Endothelial cell of umbilical vein (primary cell): ENCODE results near the gene C12orf57.

Experiments
- EZH2 ChIP-seq: IDR thresholded peaks from 2 replicates; pipeline ENCODE4 v1.6.1; 2012; ENCODE audit warnings: borderline replicate concordance, low read depth, mild to moderate bottlenecking, moderate library complexity, low read length, inconsistent platforms; ENCODE audit not compliant: severe bottlenecking
- FOS ChIP-seq: IDR thresholded peaks from 2 replicates; pipeline ENCODE4 v1.6.1; 2011; ENCODE audit warnings: mild to moderate bottlenecking, low read length, moderate library complexity, borderline replicate concordance; ENCODE audit not compliant: insufficient read depth
- GATA2 ChIP-seq: IDR thresholded peaks from 2 replicates; pipeline ENCODE4 v1.7.0; 2011; ENCODE audit warnings: low read depth, mild to moderate bottlenecking, moderate library complexity, mixed read lengths, low read length; ENCODE audit not compliant: insufficient read length, insufficient read depth
- JUN ChIP-seq: IDR thresholded peaks from 2 replicates; pipeline ENCODE4 v1.6.1; 2011; ENCODE audit warnings: borderline replicate concordance, low read depth; ENCODE audit not compliant: insufficient read length, insufficient read depth
- MYC ChIP-seq: IDR thresholded peaks from one replicate; pipeline ENCODE4 v1.6.1; 2011; ENCODE audit warnings: mild to moderate bottlenecking, low read depth, low read length
- POLR2A ChIP-seq: IDR thresholded peaks from 2 replicates; pipeline ENCODE4 v1.6.1; 2012; ENCODE audit warnings: low read depth, mild to moderate bottlenecking, control low read depth, low read length
- POLR2AphosphoS5 ChIP-seq: IDR thresholded peaks from 2 replicates; pipeline ENCODE4 v1.6.1; 2012; ENCODE audit warnings: low read depth, mild to moderate bottlenecking, control low read depth, low read length, moderate library complexity; ENCODE audit not compliant: insufficient read depth
- TF ChIP-seq, protein P1 (sequence below): IDR thresholded peaks from 2 replicates; pipeline ENCODE4 v1.6.1; 2011; ENCODE audit not compliant: insufficient read depth, insufficient read length
- TF ChIP-seq, protein P2 (sequence below), 2 donors: IDR thresholded peaks; 1 replicate in 1 of 2; 2 replicates in 1 of 2; pipeline ENCODE4 v1.5.1; 2011; ENCODE audit warnings: low read length in 2 of 2, mild to moderate bottlenecking in 2 of 2, moderate library complexity in 2 of 2, control low read depth in 1 of 2, inconsistent platforms in 1 of 2, low read depth in 1 of 2; ENCODE audit not compliant: insufficient read depth in 1 of 2; ENCODE audit errors: extremely low read depth in 1 of 2

DNA sequence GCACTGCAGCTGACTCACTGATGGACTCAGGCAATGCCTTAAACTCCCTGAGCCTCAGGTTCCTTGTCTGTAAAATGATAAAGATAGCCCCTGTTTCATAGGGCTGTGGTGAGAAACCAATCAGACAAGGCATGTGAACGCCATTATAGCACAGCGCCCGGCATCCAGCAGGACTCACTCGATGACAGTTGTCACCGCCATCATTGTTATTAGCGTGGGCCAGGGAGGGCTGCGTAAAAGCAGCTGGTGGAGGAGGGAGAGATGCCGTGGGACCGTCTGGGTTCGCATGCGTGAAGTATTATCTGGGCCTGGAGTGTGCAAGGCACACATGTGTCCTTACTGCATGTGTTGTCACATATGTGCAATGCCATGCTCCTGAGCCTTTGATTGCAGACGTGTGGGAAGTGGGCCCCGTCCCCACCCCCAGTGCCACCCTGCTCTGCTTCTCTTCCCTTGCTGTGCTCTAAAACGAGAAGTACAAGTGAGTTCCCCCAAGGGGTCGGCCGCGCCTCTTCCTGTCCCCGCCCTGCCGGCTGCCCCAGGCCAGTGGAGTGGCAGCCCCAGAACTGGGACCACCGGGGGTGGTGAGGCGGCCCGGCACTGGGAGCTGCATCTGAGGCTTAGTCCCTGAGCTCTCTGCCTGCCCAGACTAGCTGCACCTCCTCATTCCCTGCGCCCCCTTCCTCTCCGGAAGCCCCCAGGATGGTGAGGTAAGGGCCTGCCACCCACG lies 7.2 kb downstream of the C12orf57 start, which contains the start of gene PTPN6:
- TF ChIP-seq, protein P1, sequence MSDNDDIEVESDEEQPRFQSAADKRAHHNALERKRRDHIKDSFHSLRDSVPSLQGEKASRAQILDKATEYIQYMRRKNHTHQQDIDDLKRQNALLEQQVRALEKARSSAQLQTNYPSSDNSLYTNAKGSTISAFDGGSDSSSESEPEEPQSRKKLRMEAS, result no peak
- TF ChIP-seq POLR2A (no peak), JUN (no peak), EZH2 (no peak), GATA2 (no peak), MYC (no peak), POLR2AphosphoS5 (no peak), FOS (no peak)
- TF ChIP-seq, protein P2, sequence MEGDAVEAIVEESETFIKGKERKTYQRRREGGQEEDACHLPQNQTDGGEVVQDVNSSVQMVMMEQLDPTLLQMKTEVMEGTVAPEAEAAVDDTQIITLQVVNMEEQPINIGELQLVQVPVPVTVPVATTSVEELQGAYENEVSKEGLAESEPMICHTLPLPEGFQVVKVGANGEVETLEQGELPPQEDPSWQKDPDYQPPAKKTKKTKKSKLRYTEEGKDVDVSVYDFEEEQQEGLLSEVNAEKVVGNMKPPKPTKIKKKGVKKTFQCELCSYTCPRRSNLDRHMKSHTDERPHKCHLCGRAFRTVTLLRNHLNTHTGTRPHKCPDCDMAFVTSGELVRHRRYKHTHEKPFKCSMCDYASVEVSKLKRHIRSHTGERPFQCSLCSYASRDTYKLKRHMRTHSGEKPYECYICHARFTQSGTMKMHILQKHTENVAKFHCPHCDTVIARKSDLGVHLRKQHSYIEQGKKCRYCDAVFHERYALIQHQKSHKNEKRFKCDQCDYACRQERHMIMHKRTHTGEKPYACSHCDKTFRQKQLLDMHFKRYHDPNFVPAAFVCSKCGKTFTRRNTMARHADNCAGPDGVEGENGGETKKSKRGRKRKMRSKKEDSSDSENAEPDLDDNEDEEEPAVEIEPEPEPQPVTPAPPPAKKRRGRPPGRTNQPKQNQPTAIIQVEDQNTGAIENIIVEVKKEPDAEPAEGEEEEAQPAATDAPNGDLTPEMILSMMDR (IDR thresholded peaks at IDR 0.05; ENCODE audit: extremely low read depth in 1 of 2, insufficient read depth in 1 of 2, low read depth in 1 of 2, low read length in 2 of 2), result no peak
